Gastrocnemius medialis (tissue), 4 donors: Measurements from ENCODE around the gene TRABD2A.

Source experiments
- POLR2A ChIP-seq, 2 donors: fragments of 450-650 bp; IDR thresholded peaks; one replicate each; pipeline ENCODE4 v1.6.1; 2017; ENCODE audit warnings: antibody characterized with exemption in 2 of 2, mild to moderate bottlenecking in 2 of 2, moderate library complexity in 2 of 2
- TF ChIP-seq, protein P1 (sequence below), 5 experiments: fragments of 450-650 bp in 3 of 5; fragments of 200-600 bp in 2 of 5; sonication (generic) in 2 of 5; IDR thresholded peaks in 4 of 5; conservative IDR thresholded peaks in 1 of 5; 1 replicate in 4 of 5; 2 replicates in 1 of 5; pipeline ENCODE4 v1.5.1; 2016 to 2019; ENCODE audit warnings: antibody characterized with exemption in 5 of 5, mild to moderate bottlenecking in 3 of 5, moderate library complexity in 3 of 5

DNA sequence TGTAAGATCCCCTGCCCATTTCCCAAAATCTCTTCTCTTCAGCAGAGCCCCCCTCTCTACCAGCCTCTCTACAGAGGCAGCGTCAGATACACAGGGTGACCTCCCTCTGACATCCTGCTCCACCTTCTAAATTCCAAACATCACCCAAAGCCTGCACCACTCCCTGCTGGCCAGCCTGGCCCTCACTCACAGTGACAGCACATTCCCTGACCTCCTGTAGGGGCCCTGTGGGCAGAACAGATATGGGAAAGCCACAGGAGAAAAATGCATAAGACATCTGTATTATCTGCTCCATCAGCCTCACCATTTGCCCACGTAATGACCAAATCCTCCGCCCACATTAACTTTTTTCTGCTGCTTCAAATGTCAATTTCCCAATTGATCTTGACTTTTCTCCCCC, 40.6 kb downstream of the TRABD2A start:
- TF ChIP-seq POLR2A (IDR thresholded peaks at IDR 0.05) = no peak
- TF ChIP-seq, protein P1, sequence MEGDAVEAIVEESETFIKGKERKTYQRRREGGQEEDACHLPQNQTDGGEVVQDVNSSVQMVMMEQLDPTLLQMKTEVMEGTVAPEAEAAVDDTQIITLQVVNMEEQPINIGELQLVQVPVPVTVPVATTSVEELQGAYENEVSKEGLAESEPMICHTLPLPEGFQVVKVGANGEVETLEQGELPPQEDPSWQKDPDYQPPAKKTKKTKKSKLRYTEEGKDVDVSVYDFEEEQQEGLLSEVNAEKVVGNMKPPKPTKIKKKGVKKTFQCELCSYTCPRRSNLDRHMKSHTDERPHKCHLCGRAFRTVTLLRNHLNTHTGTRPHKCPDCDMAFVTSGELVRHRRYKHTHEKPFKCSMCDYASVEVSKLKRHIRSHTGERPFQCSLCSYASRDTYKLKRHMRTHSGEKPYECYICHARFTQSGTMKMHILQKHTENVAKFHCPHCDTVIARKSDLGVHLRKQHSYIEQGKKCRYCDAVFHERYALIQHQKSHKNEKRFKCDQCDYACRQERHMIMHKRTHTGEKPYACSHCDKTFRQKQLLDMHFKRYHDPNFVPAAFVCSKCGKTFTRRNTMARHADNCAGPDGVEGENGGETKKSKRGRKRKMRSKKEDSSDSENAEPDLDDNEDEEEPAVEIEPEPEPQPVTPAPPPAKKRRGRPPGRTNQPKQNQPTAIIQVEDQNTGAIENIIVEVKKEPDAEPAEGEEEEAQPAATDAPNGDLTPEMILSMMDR (IDR thresholded peaks at IDR 0.05 in 4 of 5, conservative IDR thresholded peaks at IDR 0.05 in 1 of 5) = no peak
